Mesodermal cell (in vitro differentiated cells): ENCODE results near the gene DBT.
"Not testable (repeated sequence)": the region's sequence is repeated elsewhere in the genome, so short reads cannot be mapped to it uniquely, and the experiment has no call there.

Experiments
- H3K27ac ChIP-seq: 2 replicates; pipeline ENCODE4 v1.7.0; 2013; ENCODE audit warnings: mild to moderate bottlenecking, low read depth, low read length, moderate library complexity; ENCODE audit not compliant: severe bottlenecking
- H3K36me3 ChIP-seq: 2 replicates; pipeline ENCODE4 v1.7.1; 2013; ENCODE audit warnings: mild to moderate bottlenecking, low read length, moderate library complexity; ENCODE audit not compliant: control insufficient read depth, insufficient read depth
- H3K4me1 ChIP-seq: one replicate; pipeline ENCODE4 v1.7.1; 2013; ENCODE audit warnings: mild to moderate bottlenecking, low read length; ENCODE audit not compliant: insufficient read depth, control insufficient read depth, poor library complexity, severe bottlenecking
- H3K4me3 ChIP-seq: 2 replicates; pipeline ENCODE4 v1.7.0; 2013; ENCODE audit warnings: low read length, control low read depth, mild to moderate bottlenecking; ENCODE audit not compliant: insufficient read depth, poor library complexity, severe bottlenecking; ENCODE audit errors: extremely low read depth
- H3K9me3 ChIP-seq: 2 replicates; pipeline ENCODE4 v1.7.1; 2013; ENCODE audit warnings: mild to moderate bottlenecking, low read length, moderate library complexity; ENCODE audit not compliant: control insufficient read depth
- WGBS, 2 experiments: methylation state at CpG; one replicate each; pipeline ENCODE4 v1.1.5; 2013; ENCODE audit warnings: missing lambda C conversion rate in 2 of 2; ENCODE audit not compliant: insufficient coverage in 2 of 2; 5-methylcytosine and 5-hydroxymethylcytosine counted together

Gene DBT

DNA sequence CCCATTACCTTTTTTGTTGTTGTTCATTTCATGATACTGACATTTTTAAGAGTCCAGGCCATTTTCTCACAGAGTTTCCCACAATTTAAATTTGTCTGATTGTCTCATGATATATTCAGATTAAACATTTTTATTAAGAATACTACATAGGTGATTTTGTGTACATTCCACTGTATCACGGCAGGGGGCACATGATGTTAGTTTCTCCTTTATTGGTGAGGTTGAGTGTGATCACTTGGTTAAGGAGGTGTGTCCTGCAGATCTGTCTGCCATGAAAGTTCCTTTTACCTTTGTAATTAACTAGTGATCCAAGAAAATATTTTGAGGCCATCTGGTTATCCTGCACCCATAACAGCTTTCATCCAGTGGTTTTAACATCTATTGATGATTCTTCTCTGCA lies 28.2 kb upstream of the DBT start:
- no peaks in the 10 kb centered on the region for H3K4me1 ChIP-seq
- H3K9me3 ChIP-seq = no peaks in the 10 kb centered on the region
- H3K4me3 ChIP-seq = no peak overlapping the region
- H3K27ac ChIP-seq = no peak overlapping the region
- H3K36me3 ChIP-seq = peaks cover 96% of the 10 kb centered on the region
- 100% methylated on average over 1 of the region's 1 CpG; no CpG with 5 or more reads in 1 of the 2 experiments for WGBS, 2 experiments

DNA sequence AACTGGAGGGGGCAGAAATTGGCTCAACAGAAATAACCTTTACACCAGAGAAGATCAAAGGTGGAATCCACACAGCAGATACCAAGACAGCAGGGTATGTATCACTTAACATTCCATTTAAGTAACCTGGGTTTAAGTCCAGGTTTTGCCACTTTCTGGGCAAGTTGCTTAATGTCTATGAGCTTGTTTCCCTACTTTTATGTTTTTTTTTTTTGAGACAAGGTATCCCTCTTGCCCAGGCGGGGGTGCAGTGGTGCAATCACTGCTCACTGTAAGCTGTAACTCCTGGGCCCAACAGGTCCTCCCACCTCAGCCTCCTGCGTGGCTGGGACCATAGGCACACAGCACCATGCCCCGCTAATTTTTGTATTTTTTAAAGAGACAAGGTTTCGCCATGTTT lies 18.6 kb upstream of the DBT start:
- Histone ChIP-seq H3K9me3 (peaks cover 3% of the 10 kb centered on the region), H3K4me1 (no peaks in the 10 kb centered on the region), H3K36me3 (peaks cover 51% of the 10 kb centered on the region), H3K27ac (no peak overlapping the region), H3K4me3 (no peak overlapping the region)
- 97 to 100% methylated on average over 3 to 4 of the region's 4 CpGs for whole genome bisulfite sequencing, 2 experiments

DNA sequence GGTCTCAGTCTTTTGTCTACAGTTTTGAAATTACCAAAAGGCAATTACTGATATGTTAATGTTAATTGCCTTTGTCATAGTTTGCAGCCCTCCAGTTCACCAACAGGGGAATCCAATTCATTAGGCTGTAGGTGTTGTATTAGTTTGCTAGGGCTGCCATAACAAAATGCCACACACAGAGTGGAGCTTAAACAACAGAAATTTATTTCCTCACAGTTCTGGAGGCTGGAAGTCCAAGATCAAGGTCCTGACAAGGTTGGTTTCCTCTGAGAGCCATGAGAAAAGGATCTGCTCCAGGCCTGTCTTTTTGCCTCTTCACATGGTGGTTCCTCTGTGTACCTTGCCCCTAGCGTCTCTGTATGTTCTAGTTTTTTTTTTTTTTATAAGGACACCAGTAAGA lies 17.6 kb upstream of the DBT start:
- Histone ChIP-seq H3K36me3 (peaks cover 49% of the 10 kb centered on the region), H3K4me3 (peak overlapping the region; percentile 99), H3K27ac (no peak overlapping the region), H3K4me1 (no peaks in the 10 kb centered on the region), H3K9me3 (peaks cover 4% of the 10 kb centered on the region)
- WGBS, 2 experiments = 80% methylated on average over 1 of the region's 1 CpG; no CpG with 5 or more reads in 1 of the 2 experiments

DNA sequence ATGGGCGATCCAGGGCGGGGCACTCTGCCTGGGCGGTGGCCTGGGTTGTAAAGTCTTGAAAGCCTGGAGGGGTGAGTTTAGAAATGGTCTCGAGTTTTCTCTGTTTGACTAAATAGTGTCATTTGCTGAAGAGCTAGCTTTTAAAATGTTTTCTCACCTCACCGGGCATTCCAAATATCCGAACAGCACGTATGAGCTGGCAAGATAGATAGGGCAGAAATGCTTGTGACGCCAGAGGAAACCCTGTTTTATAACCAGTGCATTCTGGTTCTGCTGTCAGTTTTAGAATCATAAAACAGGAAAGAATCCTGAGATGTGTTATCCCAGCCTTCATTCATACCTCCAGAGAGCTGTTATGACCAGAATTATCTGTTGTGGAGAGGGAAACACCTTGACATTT lies 17.1 kb upstream of the DBT start:
- WGBS, 2 experiments = 0 to 7% methylated on average over 3 to 5 of the region's 8 CpGs
- Histone ChIP-seq H3K4me1 (no peaks in the 10 kb centered on the region), H3K27ac (peak overlapping the region; percentile 39), H3K4me3 (peak overlapping the region; percentile 99), H3K36me3 (peaks cover 43% of the 10 kb centered on the region), H3K9me3 (peaks cover 4% of the 10 kb centered on the region)

DNA sequence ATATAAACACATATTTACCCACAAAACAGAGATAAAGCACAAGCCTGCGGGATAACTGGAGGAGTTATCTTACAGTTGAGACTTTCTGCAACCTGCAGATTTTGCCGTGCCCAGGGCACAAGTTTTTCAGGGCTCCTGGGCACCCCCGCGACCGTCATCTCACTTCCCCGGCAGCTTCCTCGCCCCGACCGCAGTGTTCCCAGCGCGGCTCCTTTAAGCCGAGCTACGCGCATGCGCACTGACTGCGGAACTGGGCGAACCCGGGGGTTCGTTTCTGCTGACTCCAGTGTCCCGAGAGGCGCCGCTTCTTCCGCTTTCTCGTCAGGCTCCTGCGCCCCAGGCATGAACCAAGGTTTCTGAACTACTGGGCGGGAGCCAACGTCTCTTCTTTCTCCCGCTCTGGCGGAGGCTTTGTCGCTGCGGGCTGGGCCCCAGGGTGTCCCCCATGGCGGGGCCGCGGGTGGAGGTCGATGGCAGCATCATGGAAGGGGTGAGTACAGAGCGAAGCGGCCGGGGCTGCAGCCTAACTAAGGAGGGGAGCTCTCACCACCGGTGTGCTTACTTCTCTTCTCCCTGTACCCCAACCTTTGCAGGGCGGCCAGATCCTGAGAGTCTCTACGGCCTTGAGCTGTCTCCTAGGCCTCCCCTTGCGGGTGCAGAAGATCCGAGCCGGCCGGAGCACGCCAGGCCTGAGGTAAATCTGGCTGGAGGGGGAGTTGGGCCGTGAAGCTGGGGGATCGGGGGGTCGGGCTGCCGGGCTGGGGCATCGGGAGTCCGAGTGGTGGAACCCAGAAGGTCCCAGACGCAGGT lies 16.5 kb upstream of the DBT start, which contains the start of gene RTCA:
TSS of gene RTCA (plus strand) at position 286 of the 810 bp plus-strand sequence. CDS start at position 446, 160 bp downstream.
- H3K4me1 ChIP-seq = no peaks in the 10 kb centered on the region
- peaks cover 39% of the 10 kb centered on the region for H3K36me3 ChIP-seq
- peak within 1 kb of the TSS; percentile 99 for H3K4me3 ChIP-seq
- H3K27ac ChIP-seq = peak within 1 kb of the TSS; percentile 39
- 0 to 1% methylated on average over 34 to 38 of the region's 53 CpGs for WGBS, 2 experiments
- H3K9me3 ChIP-seq = peaks cover 6% of the 10 kb centered on the region

DNA sequence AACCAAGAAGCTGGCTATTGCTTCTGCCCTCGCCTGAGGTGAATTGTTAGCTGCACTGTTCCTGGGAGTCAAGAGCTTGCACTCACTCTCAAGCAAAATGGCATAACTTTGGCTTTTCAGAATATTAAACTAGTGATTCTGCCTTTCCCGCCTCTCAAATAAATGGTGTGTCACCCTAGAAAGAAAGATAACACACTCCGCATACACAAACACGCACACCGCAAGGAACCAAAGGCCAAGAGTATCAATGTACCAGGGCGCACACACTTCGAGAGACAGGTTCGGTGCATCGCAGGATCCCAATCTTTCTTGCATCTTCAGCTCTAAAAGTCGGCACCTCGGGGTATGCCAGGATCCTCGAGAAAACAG lies 15.9 kb upstream of the DBT start:
- Histone ChIP-seq H3K36me3 (peaks cover 33% of the 10 kb centered on the region), H3K27ac (peak overlapping the region; percentile 10), H3K4me3 (peak overlapping the region; percentile 99), H3K9me3 (peaks cover 7% of the 10 kb centered on the region), H3K4me1 (no peaks in the 10 kb centered on the region)
- 25 to 36% methylated on average over 9 to 12 of the region's 12 CpGs for WGBS, 2 experiments

DNA sequence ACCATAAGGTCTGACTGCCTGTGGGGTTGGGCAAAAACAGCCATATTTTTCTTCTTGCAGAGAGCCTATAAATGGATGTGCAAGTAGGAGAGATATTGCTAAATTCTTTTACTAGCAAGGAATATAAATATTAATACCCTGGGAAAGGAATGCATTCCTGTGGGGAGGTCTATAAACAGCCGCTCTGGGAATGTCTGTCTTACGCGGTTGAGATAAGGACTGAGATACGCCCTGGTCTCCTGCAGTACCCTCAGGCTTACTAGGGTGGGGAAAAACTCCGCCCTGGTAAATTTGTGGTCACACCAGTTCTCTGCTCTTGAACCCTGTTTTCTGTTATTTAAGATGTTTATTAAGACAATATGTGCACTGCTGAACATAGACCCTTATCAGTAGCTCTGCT lies 14.4 kb upstream of the DBT start:
- H3K4me1 ChIP-seq, H3K9me3 ChIP-seq, H3K4me3 ChIP-seq, H3K27ac ChIP-seq: not testable (repeated sequence)
- H3K36me3 ChIP-seq = peaks cover 24% of the 10 kb centered on the region
- 100% methylated on average over 3 of the region's 5 CpGs for WGBS, 2 experiments

DNA sequence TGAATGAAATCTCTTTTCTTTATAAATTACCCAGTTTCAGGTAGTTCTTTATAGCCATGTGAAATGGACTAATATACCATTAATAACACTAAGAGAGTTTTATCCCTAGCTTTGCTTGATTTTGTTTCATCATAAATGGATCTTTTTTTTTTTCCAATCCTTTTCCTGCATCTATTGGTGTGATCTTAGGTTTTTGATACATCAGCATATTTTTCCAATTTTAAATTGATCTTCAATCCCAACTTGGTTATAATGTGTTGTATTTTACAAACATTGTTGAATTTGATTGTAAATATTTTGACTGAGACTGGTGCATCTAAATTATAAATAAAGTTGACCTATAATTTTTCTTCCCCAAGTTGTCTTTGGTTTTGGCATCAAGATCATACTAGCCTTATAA lies 12.1 kb upstream of the DBT start:
- no peaks in the 10 kb centered on the region for H3K4me1 ChIP-seq
- peaks cover 5% of the 10 kb centered on the region for H3K36me3 ChIP-seq
- H3K4me3 ChIP-seq = no peak overlapping the region
- H3K9me3 ChIP-seq = peaks cover 7% of the 10 kb centered on the region
- no peak overlapping the region for H3K27ac ChIP-seq

DNA sequence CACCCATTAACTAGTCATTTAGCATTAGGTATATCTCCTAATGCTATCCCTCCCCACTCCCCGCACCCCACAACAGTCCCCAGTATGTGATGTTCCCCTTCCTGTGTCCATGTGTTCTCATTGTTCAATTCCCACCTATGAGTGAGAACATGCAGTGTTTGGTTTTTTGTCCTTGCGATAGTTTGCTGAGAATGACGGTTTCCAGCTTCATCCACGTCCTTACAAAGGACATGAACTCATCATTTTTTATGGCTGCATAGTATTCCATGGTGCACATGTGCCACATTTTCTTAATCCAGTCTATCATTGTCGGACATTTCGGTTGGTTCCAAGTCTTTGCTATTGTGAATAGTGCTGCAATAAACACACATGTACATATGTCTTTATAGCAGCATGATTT lies 8.8 kb upstream of the DBT start:
- no CpG with 5 or more reads among the region's 6 CpGs for WGBS, 2 experiments
- not testable (repeated sequence) for H3K9me3 ChIP-seq, H3K4me3 ChIP-seq, H3K27ac ChIP-seq, H3K4me1 ChIP-seq, H3K36me3 ChIP-seq

DNA sequence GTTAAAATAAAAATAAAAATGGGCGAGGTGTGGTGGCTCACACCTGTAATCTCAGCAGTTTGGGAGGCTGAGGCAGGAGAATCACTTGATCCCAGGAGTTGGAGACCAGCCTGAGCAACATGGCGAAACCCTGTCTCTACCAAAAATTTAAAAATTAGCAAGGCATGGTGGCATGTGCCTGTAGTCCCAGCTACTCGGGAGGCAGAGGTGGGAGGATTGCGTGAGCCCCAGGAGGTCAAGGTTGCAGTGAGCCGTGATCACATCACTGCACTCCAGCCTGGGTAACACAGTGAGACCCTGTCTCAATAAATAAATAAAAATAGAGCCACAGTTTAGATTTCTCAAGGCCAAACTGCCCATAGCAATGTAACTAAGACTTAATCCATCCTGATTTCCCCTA lies 6.6 kb upstream of the DBT start:
- H3K9me3 ChIP-seq, H3K27ac ChIP-seq, H3K36me3 ChIP-seq, H3K4me3 ChIP-seq, H3K4me1 ChIP-seq: not testable (repeated sequence)
- 77 to 86% methylated on average over 3 to 4 of the region's 5 CpGs for WGBS, 2 experiments

DNA sequence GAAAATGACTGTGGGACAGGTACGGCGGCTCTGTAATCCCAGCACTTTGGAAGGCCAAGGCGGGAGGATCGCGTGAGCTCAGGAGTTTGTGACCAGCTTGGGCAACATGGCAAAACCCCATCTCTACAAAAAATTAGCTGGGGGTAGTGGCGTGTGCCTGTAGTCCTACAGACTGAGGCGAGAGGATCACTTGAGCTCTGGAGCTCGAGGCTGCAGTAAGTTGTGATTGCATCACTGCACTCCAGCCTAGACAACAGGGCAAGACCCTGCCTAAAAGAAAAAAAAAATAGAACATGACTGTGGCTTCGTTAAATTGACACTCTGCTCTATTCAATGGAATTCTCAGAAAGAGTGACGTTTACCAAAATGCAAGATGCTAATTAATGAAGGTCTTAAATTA lies 3.9 kb upstream of the DBT start:
- WGBS, 2 experiments = 61 to 72% methylated on average over 8 to 10 of the region's 10 CpGs
- peaks cover 3% of the 10 kb centered on the region for H3K4me1 ChIP-seq
- no peak overlapping the region for H3K4me3 ChIP-seq
- no peaks in the 10 kb centered on the region for H3K9me3 ChIP-seq
- H3K27ac ChIP-seq = no peak overlapping the region
- no peaks in the 10 kb centered on the region for H3K36me3 ChIP-seq
